Stimulated activated CD8-positive, alpha-beta memory T cell treated with anti-CD3 and anti-CD28 coated beads, Interleukin-12 subunit alpha, Interleukin-12 subunit beta, amount 100 ng/mL, for 24 hours (primary cell): ENCODE data around the gene MRPL41.
"Not testable (repeated sequence)": the region's sequence is repeated elsewhere in the genome, so short reads cannot be mapped to it uniquely, and the experiment has no call there.

ENCODE experiments used
- DNase-seq: peaks from one replicate; pipeline ENCODE4 v3.0.0-alpha.2; 2020; ENCODE audit errors: extremely low read depth

The MRPL41 gene

GRCh38 chr9:137521405-137521985 lies 30.2 kb upstream of the MRPL41 start:
- no peak for DNase-seq

- no peak for DNase-seq
Measured at GRCh38 chr9:137522746-137523455, 28.8 kb upstream of the MRPL41 start.

GRCh38 chr9:137524161-137524980 lies 27.3 kb upstream of the MRPL41 start:
- no peak for DNase-seq

GRCh38 chr9:137524981-137525317 lies 26.7 kb upstream of the MRPL41 start:
- no peak for DNase-seq

GRCh38 chr9:137530331-137530730 lies 21.3 kb upstream of the MRPL41 start:
- no peak for DNase-seq

- no peak for DNase-seq
Measured at GRCh38 chr9:137531099-137531765, 20.4 kb upstream of the MRPL41 start.

GRCh38 chr9:137532891-137533468 lies 18.7 kb upstream of the MRPL41 start:
- not testable (repeated sequence) for DNase-seq

GRCh38 chr9:137534256-137535119 lies 17.2 kb upstream of the MRPL41 start:
- no peak for DNase-seq

GRCh38 chr9:137535120-137535428 lies 16.6 kb upstream of the MRPL41 start:
- no peak for DNase-seq

- DNase-seq: not testable (repeated sequence)
Measured at GRCh38 chr9:137536594-137537131, 15.0 kb upstream of the MRPL41 start.

- no peak for DNase-seq
Measured at GRCh38 chr9:137538058-137538457, 13.6 kb upstream of the MRPL41 start.

GRCh38 chr9:137540536-137540935 lies 11.1 kb upstream of the MRPL41 start:
- no peak for DNase-seq

GRCh38 chr9:137542486-137542885 lies 9.2 kb upstream of the MRPL41 start:
- DNase-seq: no peak

- DNase-seq: no peak
Measured at GRCh38 chr9:137543237-137543963, 8.3 kb upstream of the MRPL41 start.

GRCh38 chr9:137544176-137544760 lies 7.4 kb upstream of the MRPL41 start:
- no peak for DNase-seq

GRCh38 chr9:137545123-137545522 lies 6.6 kb upstream of the MRPL41 start:
- no peak for DNase-seq

GRCh38 chr9:137547687-137548543 lies 3.8 kb upstream of the MRPL41 start:
- no peak for DNase-seq

- DNase-seq: no peak
Measured at GRCh38 chr9:137550231-137550621, 1.5 kb upstream of the MRPL41 start, which contains the start of gene PNPLA7. Gene PNPLA7, minus strand, starts transcription at chr9:137550402. Its CDS starts 205 bp downstream, at chr9:137550197.

GRCh38 chr9:137550958-137551263 lies 768 bp upstream of the MRPL41 start:
- DNase-seq: not testable (repeated sequence)
